GM19438 (cell line): ENCODE results near the gene ABCA3.
"Not testable (repeated sequence)": the region's sequence is repeated elsewhere in the genome, so short reads cannot be mapped to it uniquely, and the experiment has no call there.

Experiments used
- ATAC-seq: cut with Tn5 transposase; IDR thresholded peaks from one replicate; pipeline ENCODE4 v1.9.1; 2021; ENCODE audit warnings: low read depth; ENCODE audit not compliant: unreplicated experiment

Gene ABCA3

DNA sequence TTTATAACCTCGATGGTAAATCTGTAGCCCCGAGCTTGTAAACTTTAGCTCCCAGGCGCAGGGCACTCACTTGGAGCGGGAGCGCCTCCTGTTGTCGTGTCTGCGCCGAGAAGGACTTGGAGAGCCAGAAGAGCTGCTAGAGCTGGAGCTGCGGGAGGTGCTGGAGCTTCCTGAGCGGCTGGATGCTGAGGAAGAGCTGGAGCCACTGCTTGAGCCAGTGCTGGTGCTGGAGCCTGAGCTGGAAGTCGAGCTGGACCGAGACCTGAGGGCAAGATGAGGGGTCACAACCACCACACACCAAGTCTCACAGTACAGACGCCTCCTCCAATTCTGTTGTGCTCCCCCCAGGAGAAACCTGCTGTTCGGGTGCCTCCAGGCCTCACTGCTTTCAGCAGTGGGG is 77.5 kb downstream of the ABCA3 start:
- ATAC-seq = not testable (repeated sequence)

DNA sequence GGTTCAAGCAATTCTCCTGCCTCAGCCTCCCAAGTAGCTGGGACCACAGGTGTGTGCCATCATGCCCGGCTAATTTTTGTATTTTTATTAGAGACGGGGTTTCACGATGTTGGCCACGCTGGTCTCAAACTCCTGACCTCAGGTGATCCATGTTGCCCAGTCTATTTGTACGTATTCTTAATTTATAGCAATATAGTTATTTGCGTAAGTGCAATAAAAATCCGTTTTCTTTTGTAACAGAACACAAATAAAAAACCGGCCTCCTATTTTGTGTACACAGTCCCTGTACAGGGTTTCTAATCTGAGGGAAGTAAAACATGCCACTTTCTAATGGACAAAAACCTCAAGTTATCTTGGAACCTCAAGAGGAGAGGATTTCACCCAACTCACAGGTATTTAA is 80.3 kb downstream of the ABCA3 start:
- ATAC-seq = no peak

- ATAC-seq = not testable (repeated sequence)
These were observed 82.0 kb downstream of the ABCA3 start for GRCh38 chr16:2258530-2258929.

GRCh38 chr16:2257726-2258125 is 82.8 kb downstream of the ABCA3 start:
- no peak for ATAC-seq

- no peak for ATAC-seq
These were observed 83.9 kb downstream of the ABCA3 start for GRCh38 chr16:2256531-2257140.

DNA sequence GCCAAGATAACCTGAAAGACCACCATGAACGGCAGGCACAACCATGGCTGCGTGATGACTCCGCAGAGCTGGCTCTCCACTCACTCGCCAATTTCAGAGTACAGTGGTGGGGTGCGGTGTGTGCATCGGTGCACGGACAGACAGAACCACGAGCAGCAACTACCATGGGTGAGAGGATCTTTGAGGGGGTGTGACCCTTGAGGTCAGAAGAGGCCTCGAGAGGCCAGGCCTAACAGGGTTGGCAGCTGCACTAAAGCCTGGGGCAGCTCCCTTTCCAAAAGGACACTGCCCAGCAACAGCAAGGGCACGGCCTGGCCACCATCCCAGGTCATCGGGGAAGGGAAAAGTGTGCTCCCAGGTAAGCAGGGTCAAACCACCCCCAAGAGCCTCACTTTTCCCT is 87.2 kb downstream of the ABCA3 start:
- ATAC-seq = no peak

DNA sequence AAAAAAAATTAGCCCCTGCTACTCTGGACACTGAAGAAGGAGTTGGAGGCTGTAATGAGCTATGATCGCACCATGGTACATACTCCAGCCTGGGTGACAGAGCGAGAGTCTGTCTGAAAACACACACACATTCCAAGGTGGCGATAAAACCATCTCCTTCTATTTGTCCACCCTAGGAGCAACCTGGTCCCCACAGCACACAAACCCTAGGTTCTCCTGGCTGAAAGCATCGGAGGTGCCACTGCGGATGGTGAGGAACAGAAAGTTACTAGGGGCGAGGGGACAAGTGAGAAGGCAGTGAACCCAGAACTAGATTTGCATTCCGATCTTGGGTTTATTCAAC is 87.8 kb downstream of the ABCA3 start:
- ATAC-seq = no peak

- peak; percentile 85 for ATAC-seq
These were observed 89.0 kb downstream of the ABCA3 start, which contains the start of gene ECI1 for GRCh38 chr16:2251296-2252111. ECI1 (minus strand) TSS chr16:2251587; CDS start chr16:2251566, 21 bp downstream.

DNA sequence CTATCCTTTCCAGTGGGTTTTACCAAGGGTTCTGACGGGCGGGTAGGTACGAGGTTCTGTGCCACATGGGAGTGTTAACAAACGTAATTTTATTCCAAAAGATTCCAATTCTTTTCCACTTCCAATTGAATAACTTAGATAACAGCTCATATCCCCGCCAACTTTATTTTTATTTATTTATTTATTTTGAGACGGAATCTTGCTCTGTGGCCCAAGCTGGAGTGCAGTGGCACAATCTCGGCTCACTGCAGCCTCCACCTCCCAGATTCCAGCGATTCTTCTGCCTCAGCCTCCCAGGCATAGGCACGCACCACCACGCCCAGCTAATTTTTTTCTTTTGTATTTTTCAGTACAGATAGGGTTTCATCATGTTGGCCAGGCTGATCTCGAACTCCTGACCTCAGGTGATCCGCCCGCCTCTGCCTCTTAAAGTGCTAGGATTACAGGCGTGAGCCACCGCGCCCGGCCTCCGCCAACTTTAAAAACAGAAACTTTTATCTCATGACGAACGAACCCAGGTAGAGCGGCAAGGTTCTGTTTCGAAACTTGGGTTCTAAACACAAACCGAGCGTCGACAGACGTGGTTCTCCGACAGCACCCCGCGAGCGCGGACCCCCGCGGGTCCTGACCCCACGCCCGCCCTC is 89.8 kb downstream of the ABCA3 start:
- ATAC-seq = no peak

DNA sequence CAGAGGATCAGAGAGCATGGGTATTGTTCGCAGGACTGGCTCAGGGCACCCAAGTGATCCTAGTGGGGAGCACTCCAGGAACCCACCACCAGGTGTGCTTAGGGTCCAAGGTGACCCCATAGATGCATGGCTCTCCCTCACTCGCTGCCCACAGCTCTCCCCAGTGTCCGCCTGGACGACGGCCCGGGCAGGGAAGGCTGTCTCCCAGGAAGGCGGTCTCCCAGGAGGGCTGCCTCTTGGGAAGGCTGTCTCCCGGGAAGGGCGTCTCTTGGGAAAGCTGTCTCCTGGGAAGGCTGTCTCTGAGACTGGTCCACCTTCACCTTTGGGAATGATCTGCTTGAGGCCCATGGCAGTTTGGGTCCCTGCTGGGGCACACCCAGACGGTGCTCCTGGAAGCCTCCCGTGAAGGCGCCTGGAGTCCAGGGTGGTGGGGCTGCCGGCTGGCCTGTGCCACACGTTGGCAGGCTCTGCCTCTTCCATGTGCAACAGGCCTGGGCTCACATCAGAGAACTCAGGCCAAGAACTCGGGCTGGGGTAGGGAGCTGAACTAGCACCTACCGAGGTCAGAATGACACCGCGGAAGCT is 94.1 kb downstream of the ABCA3 start:
- ATAC-seq = no peak

GRCh38 chr16:2244926-2245795 is 95.4 kb downstream of the ABCA3 start:
- ATAC-seq = no peak

DNA sequence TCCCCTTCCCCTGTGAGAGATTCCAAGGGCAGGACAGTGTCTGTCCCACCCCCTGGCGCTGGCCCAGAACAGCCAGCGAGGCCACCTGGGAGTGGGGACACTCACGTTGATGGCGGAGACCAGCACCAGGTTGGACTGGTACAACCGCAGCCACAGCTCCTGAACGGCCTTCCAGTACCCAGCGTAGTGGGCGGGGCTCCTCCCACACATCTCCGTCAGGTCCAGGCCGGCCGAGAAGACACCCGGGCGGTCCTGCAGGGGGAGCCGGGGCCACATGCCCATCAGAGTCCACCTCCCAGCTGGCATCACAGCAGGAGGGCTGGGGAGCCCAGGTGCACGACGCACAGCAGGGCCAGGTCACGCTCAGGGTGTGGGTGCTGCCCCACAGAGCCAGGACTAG is 96.2 kb downstream of the ABCA3 start:
- ATAC-seq = no peak

DNA sequence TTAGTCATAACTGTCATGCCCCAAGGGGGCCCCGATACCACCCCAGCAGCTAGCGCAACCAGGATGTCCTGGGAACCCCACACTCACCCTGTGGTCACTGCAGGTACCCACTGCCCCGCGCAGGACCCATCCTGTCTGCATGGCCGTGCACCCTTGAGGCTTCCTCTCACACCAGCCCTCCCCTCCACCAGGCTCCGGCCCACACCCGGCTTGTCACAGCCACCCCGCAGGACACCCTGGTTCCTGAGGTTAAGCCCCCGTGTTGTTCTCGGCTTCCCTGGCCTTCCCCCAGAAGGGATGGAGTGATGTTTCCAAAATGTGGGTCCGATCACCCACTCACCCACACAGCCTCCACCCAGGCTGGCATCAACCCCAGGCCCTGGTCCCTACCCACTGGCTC is 96.7 kb downstream of the ABCA3 start:
- ATAC-seq = no peak

- ATAC-seq = no peak
These were observed 97.4 kb downstream of the ABCA3 start for GRCh38 chr16:2243031-2243528.

DNA sequence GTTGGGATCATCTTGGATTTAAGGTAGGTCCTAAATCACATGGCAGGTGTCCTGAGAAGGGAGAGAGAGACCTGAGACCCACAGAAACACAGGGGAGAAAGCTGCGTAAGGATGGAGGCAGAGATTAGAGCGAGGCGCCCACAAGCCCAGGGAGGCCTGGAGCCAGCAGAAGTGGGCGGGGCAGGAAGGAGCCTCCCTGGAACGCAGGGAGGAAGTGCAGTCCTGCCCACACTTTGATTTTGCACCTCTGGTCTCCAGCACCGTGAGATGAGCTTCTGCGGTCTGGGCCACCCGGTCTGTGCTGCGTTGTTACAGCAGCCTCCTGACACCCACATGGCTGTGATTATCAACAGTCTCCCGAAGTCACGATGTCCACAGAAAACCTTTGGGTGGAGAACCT is 97.9 kb downstream of the ABCA3 start:
- no peak for ATAC-seq

- not testable (repeated sequence) for ATAC-seq
These were observed 100.2 kb downstream of the ABCA3 start for GRCh38 chr16:2240331-2240730.

DNA sequence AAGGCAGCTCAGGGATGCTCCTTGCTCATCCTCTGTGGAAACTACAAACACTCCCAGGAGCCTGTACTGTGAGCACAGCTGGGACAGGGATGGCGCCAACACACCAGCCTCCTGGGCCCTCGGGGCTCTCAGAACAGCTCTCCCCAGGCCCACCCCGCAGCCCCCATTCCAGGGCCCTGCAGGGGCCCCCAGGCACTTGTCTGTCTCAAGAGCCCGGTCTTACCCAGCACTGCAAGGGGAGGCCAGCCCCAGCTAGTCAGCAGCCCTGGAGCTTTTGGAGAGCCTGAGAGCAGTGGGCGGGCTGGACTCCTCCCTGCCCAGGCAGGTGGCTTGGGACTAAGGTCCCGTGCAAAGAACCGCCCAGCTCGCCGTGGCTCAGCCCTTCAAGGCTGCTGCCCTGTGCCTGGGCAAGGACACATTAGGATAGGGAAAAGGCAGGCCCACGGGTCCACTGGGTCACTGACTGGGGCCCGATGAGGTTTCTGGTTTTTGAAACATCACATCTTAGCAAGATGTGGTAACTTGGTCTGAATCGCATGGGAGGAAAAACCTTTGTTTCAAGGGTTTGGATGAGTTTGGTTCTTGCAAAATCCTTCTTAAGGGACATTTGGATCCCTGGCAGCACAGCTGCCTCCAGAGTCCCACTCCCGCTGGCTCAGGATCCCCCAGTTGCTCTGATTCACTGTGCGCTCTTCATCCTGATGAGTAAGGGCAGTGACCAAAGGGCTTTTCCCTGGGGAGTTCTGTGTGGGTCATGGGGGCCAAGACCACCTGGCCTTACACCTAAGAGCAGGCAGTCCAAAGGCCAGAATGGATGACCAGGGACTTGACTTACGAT is 101.5 kb downstream of the ABCA3 start:
- no peak for ATAC-seq

- no peak for ATAC-seq
These were observed 102.2 kb downstream of the ABCA3 start for GRCh38 chr16:2238150-2238837.
